DMS153 (cell line): Measurements from ENCODE around the gene UBE2G2.
A peak's percentile ranks its signal among the peaks of the same experiment; 100 is the strongest.

Experiments
- DNase-seq: peaks from one replicate; lab custom pipeline; 2025; lab: John Stamatoyannopoulos, UW

The UBE2G2 gene

GRCh38 chr21:44785620-44786335, 15.8 kb downstream of the UBE2G2 start:
- peak; percentile 40 for DNase-seq

GRCh38 chr21:44784810-44785209, 16.8 kb downstream of the UBE2G2 start:
- no peak for DNase-seq

- no peak for DNase-seq
Measured at GRCh38 chr21:44783020-44783696, 18.5 kb downstream of the UBE2G2 start.

GRCh38 chr21:44780767-44781459, 20.7 kb downstream of the UBE2G2 start:
- DNase-seq: no peak

- DNase-seq: no peak
Measured at GRCh38 chr21:44780137-44780502, 21.5 kb downstream of the UBE2G2 start.

- no peak for DNase-seq
Measured at GRCh38 chr21:44779417-44780136, 22.0 kb downstream of the UBE2G2 start.

GRCh38 chr21:44778983-44779382, 22.6 kb downstream of the UBE2G2 start:
- no peak for DNase-seq

GRCh38 chr21:44778499-44778911, 23.1 kb downstream of the UBE2G2 start:
- peak; percentile 5 for DNase-seq

- no peak for DNase-seq
Measured at GRCh38 chr21:44778094-44778493, 23.5 kb downstream of the UBE2G2 start.

- DNase-seq: no peak
Measured at GRCh38 chr21:44774972-44775371, 26.6 kb downstream of the UBE2G2 start.

- DNase-seq: peak; percentile 83
Measured at GRCh38 chr21:44773291-44773932, 28.2 kb downstream of the UBE2G2 start.

- no peak for DNase-seq
Measured at GRCh38 chr21:44771896-44772525, 29.6 kb downstream of the UBE2G2 start.

GRCh38 chr21:44767834-44768831, 33.5 kb downstream of the UBE2G2 start:
- DNase-seq: no peak

- DNase-seq: no peak
Measured at GRCh38 chr21:44766818-44767354, 34.7 kb downstream of the UBE2G2 start.

GRCh38 chr21:44766014-44766817, 35.4 kb downstream of the UBE2G2 start:
- no peak for DNase-seq

GRCh38 chr21:44765231-44766013, 36.2 kb downstream of the UBE2G2 start:
- DNase-seq: peak; percentile 21

GRCh38 chr21:44764319-44765230, 37.0 kb downstream of the UBE2G2 start:
- DNase-seq: peak; percentile 22
